Central memory CD8-positive, alpha-beta T cell (primary cell): ENCODE data around the gene LRRC57.

ENCODE experiments used
- ATAC-seq: fragments of 150-1000 bp; cut with Tn5 transposase; replicated peaks from 2 replicates; pipeline ENCODE4 v1.10.0; 2022; ENCODE audit warnings: mild to moderate bottlenecking, moderate FRiP score, moderate number of reproducible peaks; ENCODE audit not compliant: poor library complexity, severe bottlenecking; ENCODE audit errors: extremely low read depth
- DNase-seq, 2 donors: peaks; one replicate each; pipeline ENCODE4 v3.0.0; 2021; ENCODE audit warnings: low spot score in 2 of 2
- H3K27ac Mint-ChIP-seq: one replicate; pipeline ENCODE4 v1.8.0; 2022; ENCODE audit warnings: low read depth, mild to moderate bottlenecking, moderate library complexity, mixed read lengths
- H3K27me3 Mint-ChIP-seq: one replicate; pipeline ENCODE4 v1.8.0; 2022; ENCODE audit warnings: mixed read lengths
- H3K36me3 Mint-ChIP-seq: one replicate; pipeline ENCODE4 v1.8.0; 2022; ENCODE audit warnings: mild to moderate bottlenecking, moderate library complexity, mixed read lengths; ENCODE audit not compliant: insufficient read depth
- H3K4me1 Mint-ChIP-seq: one replicate; pipeline ENCODE4 v1.8.0; 2022; ENCODE audit warnings: mixed read lengths
- H3K4me3 Mint-ChIP-seq: one replicate; pipeline ENCODE4 v1.8.0; 2022; ENCODE audit warnings: mild to moderate bottlenecking, moderate library complexity, mixed read lengths
- H3K9me3 Mint-ChIP-seq: one replicate; pipeline ENCODE4 v1.8.0; 2022; ENCODE audit warnings: mixed read lengths

The LRRC57 gene

DNA sequence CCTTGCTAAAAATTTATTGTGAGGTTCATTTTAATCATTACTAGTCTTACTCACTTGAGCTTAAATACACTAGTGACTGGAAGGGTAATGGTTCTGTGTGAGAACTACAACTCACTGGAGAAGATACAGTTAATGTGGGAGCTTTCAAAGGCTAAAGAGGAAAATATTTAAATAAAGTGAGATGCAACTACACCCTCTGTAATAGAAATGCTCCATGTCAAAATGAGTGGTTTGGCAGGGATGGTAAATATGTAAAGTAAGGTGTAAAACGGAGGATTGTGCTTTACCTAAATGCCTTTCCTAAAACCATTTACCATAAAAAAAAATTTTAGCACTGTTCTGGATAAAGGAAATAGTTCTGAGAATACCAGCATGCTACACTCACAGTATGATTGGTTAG lies 15.3 kb downstream of the LRRC57 start:
- H3K27ac Mint-ChIP-seq: no peak overlapping the region
- H3K4me1 Mint-ChIP-seq: no peaks in the 10 kb centered on the region

GRCh38 chr15:42528970-42529369 lies 19.6 kb downstream of the LRRC57 start:
- H3K36me3 Mint-ChIP-seq: peaks cover 31% of the 10 kb centered on the region

More for the DNA sequence above, 15.3 kb downstream of the LRRC57 start:
- DNase-seq (no peak), ATAC-seq (no peak)
- no peaks in the 10 kb centered on the region for H3K9me3 Mint-ChIP-seq
- peaks cover 25% of the 10 kb centered on the region for H3K36me3 Mint-ChIP-seq
- H3K4me3 Mint-ChIP-seq: no peak overlapping the region
- H3K27me3 Mint-ChIP-seq: no peaks in the 10 kb centered on the region

GRCh38 chr15:42523331-42523730 lies 25.3 kb downstream of the LRRC57 start:
- no peak overlapping the region for H3K27ac Mint-ChIP-seq

More at GRCh38 chr15:42528970-42529369, 19.6 kb downstream of the LRRC57 start:
- ATAC-seq: no peak
- Mint-ChIP-seq H3K4me3 (no peak overlapping the region), H3K27ac (no peak overlapping the region), H3K9me3 (no peaks in the 10 kb centered on the region), H3K27me3 (no peaks in the 10 kb centered on the region), H3K4me1 (no peaks in the 10 kb centered on the region)
- DNase-seq: no peak

GRCh38 chr15:42511007-42511391 lies 37.6 kb downstream of the LRRC57 start:
- peaks cover 22% of the 10 kb centered on the region for H3K36me3 Mint-ChIP-seq
- peak overlapping the region; percentile 33 for H3K27ac Mint-ChIP-seq
- H3K4me3 Mint-ChIP-seq: no peak overlapping the region

More at GRCh38 chr15:42523331-42523730, 25.3 kb downstream of the LRRC57 start:
- DNase-seq (no peak), ATAC-seq (no peak)
- Mint-ChIP-seq H3K27me3 (no peaks in the 10 kb centered on the region), H3K4me3 (no peak overlapping the region), H3K9me3 (no peaks in the 10 kb centered on the region), H3K4me1 (no peaks in the 10 kb centered on the region), H3K36me3 (peaks cover 33% of the 10 kb centered on the region)

DNA sequence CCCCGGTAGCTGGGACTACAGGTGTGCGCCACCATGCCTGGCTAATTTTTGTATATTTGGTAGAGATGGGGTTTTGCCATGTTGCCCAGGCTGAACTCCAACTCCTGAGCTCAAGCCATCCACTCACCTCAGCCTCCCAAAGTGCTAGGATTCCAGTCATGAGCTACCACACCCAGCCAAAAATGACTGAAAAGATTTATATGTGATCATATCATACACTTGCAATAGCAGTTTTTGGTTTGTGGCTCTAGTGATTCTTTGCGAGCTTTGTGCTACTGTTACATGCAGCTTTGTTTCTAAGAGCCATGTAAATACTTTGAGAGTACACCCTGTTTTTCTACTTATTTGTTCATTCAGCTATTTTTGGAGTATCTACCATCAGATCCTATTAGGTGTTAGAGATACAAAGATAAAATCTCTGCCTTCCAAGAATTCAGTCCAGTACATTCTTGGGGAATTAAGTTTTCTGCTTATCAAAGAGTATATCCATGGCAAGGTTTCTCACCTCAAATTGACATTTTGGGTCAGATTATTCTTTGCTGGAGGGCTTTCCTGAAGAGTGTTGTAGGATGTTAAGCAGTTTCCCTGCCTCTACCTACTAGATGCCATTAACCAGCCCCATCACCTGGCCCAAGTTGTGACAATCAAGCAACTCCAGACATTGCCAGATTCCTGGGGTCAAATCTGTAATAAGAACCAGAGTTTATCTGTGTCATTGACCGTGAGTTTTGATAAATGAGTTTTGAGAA lies 38.2 kb downstream of the LRRC57 start:
- Mint-ChIP-seq H3K4me1 (peaks cover 7% of the 10 kb centered on the region), H3K27me3 (no peaks in the 10 kb centered on the region), H3K4me3 (no peak overlapping the region), H3K9me3 (no peaks in the 10 kb centered on the region), H3K36me3 (peaks cover 22% of the 10 kb centered on the region), H3K27ac (no peak overlapping the region)
- DNase-seq (no peak), ATAC-seq (no peak)

More at GRCh38 chr15:42511007-42511391, 37.6 kb downstream of the LRRC57 start:
- DNase-seq: no peak
- Mint-ChIP-seq H3K4me1 (peaks cover 5% of the 10 kb centered on the region), H3K9me3 (no peaks in the 10 kb centered on the region), H3K27me3 (no peaks in the 10 kb centered on the region)
- ATAC-seq: no peak

- Mint-ChIP-seq H3K4me1 (peaks cover 11% of the 10 kb centered on the region), H3K4me3 (no peak overlapping the region), H3K9me3 (no peaks in the 10 kb centered on the region), H3K36me3 (peaks cover 14% of the 10 kb centered on the region), H3K27me3 (no peaks in the 10 kb centered on the region), H3K27ac (no peak overlapping the region)
- DNase-seq (no peak), ATAC-seq (no peak)
These were observed 40.3 kb downstream of the LRRC57 start for GRCh38 chr15:42508263-42508690.

DNA sequence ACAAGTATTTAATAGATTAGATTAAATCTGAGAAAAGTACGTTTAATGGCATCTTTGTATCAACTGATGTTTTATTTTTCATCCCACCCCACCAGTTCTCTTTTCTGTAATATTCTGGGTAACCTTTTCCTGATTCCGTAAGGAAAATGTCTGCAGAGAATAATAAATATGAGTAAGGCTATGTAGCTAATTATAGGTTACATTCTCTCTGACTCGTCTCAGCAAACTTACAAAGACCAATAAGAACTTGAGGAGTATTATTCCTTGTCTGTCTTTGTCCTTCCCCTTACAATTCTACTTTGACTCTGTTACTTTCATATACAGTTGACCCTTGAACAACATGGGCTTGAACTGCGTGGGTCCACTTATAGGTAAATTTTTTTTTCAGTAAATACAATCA lies 41.1 kb downstream of the LRRC57 start:
- ATAC-seq: no peak
- no peaks in the 10 kb centered on the region for H3K9me3 Mint-ChIP-seq
- H3K4me3 Mint-ChIP-seq: no peak overlapping the region
- H3K4me1 Mint-ChIP-seq: peaks cover 11% of the 10 kb centered on the region
- no peak for DNase-seq
- H3K36me3 Mint-ChIP-seq: peaks cover 10% of the 10 kb centered on the region
- H3K27me3 Mint-ChIP-seq: no peaks in the 10 kb centered on the region
- no peak overlapping the region for H3K27ac Mint-ChIP-seq

DNA sequence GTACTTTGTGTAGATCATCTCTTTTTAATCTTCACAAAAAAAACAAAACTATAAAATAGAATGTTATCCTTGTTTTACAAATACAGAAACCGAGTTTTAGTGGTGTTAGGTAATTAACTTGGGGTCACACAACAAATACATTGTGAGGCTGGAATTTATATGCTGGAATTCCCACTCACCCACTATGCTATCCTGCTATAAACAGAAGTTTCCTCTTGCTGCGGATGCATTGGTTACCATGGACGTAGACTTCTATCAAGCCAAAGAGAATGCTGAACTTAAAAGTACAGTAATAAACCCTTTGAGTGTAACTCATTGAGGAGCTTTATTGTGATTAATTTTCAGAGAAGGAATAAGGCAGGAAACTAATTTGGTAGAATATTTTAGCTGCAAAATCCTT lies 44.0 kb downstream of the LRRC57 start:
- ATAC-seq (no peak), DNase-seq (no peak)
- Mint-ChIP-seq H3K27ac (no peak overlapping the region), H3K9me3 (no peaks in the 10 kb centered on the region), H3K4me1 (peaks cover 22% of the 10 kb centered on the region), H3K4me3 (no peak overlapping the region), H3K27me3 (no peaks in the 10 kb centered on the region), H3K36me3 (peaks cover 6% of the 10 kb centered on the region)

DNA sequence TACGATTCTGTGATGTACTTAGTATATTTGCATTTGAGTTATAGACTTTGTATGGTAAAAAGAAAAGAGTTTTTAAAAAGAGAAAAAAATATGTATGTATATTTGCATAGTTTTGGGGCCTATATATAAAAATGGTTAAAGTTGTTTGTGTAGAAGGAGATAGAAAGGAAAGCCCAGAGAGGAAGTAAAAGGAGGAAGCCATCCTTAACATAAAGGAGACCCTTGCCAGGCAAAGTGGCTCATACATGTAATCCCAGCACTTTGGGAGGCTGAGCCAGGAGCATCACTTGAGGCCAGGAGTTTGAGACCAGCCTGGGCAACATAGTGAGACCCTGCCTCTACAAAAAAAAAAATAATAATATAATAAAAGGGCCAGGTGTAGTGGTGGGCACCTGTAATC lies 44.8 kb downstream of the LRRC57 start:
- Mint-ChIP-seq H3K27me3 (no peaks in the 10 kb centered on the region), H3K9me3 (no peaks in the 10 kb centered on the region), H3K4me1 (peaks cover 23% of the 10 kb centered on the region), H3K36me3 (peaks cover 6% of the 10 kb centered on the region), H3K27ac (no peak overlapping the region), H3K4me3 (no peak overlapping the region)
- DNase-seq (no peak), ATAC-seq (no peak)

GRCh38 chr15:42502477-42502876 lies 46.1 kb downstream of the LRRC57 start:
- H3K27ac Mint-ChIP-seq: no peak overlapping the region
- H3K9me3 Mint-ChIP-seq: no peaks in the 10 kb centered on the region
- H3K4me3 Mint-ChIP-seq: no peak overlapping the region
- H3K27me3 Mint-ChIP-seq: no peaks in the 10 kb centered on the region
- DNase-seq (no peak), ATAC-seq (no peak)
- H3K36me3 Mint-ChIP-seq: peaks cover 2% of the 10 kb centered on the region
- H3K4me1 Mint-ChIP-seq: peaks cover 33% of the 10 kb centered on the region

GRCh38 chr15:42499858-42500609 lies 48.6 kb downstream of the LRRC57 start:
- Mint-ChIP-seq H3K27ac (peak overlapping the region; percentile 70), H3K9me3 (no peaks in the 10 kb centered on the region), H3K27me3 (no peaks in the 10 kb centered on the region), H3K4me3 (no peak overlapping the region), H3K4me1 (peaks cover 49% of the 10 kb centered on the region), H3K36me3 (peaks cover 4% of the 10 kb centered on the region)
- DNase-seq (no peak), ATAC-seq (no peak)

DNA sequence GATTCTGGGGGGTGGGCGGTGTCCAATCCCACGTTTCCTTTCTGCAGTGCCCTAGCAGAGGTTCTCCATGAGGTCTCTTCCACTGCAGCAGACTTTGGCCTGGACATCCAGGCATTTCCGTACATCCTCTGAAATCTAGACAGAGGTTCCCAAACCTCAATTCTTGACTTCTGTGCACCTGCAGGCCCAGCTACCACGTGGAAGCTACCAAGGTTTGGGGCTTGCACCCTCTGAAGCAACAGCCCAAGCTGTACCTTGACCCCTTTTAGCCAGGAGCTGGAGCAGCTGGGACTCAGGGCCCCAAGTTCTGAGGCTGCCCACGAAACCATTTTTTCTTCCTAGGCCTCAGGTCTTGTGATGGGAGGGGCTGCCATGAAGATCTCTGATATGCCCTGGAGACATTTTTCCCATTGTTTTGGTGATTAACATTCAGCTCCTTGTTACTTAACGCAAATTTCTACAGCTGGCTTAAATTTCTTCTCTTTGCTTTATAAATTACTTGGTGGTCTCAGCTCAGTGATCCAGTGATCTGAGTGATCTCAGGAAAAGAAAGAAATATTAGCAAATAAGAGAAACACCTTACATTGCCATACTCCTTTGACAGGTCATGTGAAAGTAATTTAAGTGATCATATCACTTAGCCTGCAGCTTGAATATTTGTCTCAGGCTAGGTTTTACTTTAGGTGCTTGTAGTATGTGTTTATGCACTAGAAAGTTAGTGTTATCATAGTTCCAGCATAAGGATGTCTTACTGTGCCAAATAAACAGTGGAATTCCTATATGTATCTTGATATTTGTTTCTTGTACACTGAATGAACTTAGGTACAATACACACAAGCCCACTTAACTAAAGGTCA lies 50.2 kb downstream of the LRRC57 start:
- ATAC-seq (no peak), DNase-seq (no peak)
- H3K27me3 Mint-ChIP-seq: no peaks in the 10 kb centered on the region
- H3K4me1 Mint-ChIP-seq: peaks cover 60% of the 10 kb centered on the region
- peak overlapping the region; percentile 20 for H3K27ac Mint-ChIP-seq
- H3K4me3 Mint-ChIP-seq: peak overlapping the region; percentile 38
- no peaks in the 10 kb centered on the region for H3K9me3 Mint-ChIP-seq
- peaks cover 5% of the 10 kb centered on the region for H3K36me3 Mint-ChIP-seq
